Subcutaneous adipose tissue (tissue), 4 donors: ENCODE measurements around the gene ARAP2. TPM values are rescaled to one million over a fixed set of nuclear protein-coding genes. Genes with fewer than 3 reads are reported as not detected.

ENCODE experiments used
- total RNA-seq, 4 donors: library from RNA; depleted of rRNA; stranded (reverse); fragments of >200 nt; gene quantifications; one replicate each; pipeline ENCODE4 v1.1.0, GENCODE V29; 2016
- TF ChIP-seq, protein P1 (sequence below): fragments of 450-650 bp; IDR thresholded peaks from one replicate; pipeline ENCODE4 v1.5.1; 2016; ENCODE audit warnings: low read depth, mild to moderate bottlenecking, control low read depth, antibody characterized with exemption, moderate library complexity

ARAP2 gene
- total RNA-seq, 4 donors from 2014 or later, result 23.6 to 60.8 (median 34.4) TPM

DNA sequence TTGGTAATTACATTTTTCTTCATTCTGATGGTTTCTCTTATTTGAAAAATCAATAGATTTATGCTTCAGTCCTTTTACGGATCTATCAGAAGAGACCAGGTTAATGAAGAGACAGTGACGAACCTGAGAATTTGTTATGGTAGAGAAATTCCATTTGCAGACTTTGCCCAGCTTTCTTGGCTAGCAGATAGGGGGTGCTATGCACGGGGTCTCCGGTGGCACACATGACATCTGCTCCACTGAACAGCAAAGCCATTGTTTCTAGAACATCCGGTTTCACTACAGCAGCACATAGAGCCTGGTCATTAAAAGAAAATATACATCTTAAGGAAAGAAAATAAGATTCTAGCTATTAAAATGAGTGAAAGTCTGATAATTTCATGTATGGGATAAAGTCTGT is 85.1 kb downstream of the ARAP2 start:
- TF ChIP-seq, protein P1, sequence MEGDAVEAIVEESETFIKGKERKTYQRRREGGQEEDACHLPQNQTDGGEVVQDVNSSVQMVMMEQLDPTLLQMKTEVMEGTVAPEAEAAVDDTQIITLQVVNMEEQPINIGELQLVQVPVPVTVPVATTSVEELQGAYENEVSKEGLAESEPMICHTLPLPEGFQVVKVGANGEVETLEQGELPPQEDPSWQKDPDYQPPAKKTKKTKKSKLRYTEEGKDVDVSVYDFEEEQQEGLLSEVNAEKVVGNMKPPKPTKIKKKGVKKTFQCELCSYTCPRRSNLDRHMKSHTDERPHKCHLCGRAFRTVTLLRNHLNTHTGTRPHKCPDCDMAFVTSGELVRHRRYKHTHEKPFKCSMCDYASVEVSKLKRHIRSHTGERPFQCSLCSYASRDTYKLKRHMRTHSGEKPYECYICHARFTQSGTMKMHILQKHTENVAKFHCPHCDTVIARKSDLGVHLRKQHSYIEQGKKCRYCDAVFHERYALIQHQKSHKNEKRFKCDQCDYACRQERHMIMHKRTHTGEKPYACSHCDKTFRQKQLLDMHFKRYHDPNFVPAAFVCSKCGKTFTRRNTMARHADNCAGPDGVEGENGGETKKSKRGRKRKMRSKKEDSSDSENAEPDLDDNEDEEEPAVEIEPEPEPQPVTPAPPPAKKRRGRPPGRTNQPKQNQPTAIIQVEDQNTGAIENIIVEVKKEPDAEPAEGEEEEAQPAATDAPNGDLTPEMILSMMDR, result no peak

DNA sequence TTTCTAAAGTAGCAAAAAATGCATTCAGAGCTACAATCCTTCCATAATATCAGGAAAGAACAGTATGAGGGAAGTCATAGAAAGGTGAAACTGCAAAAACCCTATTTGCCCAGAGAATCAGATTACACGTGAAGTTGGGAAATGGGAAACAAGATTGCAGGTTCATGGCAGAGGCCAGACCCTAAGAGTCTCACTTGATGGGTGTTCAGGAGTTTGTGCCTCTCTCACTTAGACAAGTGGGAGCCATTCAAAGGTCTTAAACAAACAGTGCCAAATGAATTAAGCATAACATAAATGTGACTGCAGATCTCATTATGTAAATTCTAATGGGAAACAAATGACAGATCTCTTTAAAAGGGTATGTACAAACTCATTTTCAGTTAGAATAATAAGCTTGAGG is 91.6 kb downstream of the ARAP2 start:
- TF ChIP-seq, protein P1, result no peak

DNA sequence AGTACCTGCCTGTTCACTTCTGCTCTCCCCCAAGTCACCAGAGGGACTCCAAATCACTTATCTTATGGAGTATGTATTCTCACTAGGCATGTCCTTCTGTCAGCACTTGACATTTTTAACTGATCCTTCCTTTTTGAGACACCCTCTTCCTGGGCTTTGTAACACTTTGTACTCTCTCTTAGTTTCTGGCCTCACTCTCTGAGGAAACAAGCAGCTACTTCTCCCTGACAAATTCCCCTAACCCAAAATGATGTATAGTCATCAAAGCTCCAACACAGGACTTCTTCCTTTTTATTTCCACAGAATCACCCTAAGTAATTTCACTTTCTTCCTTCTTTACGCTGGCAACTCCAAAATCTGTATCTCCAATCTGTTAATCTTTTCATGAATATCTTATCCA is 101.8 kb downstream of the ARAP2 start:
- TF ChIP-seq, protein P1, result no peak

DNA sequence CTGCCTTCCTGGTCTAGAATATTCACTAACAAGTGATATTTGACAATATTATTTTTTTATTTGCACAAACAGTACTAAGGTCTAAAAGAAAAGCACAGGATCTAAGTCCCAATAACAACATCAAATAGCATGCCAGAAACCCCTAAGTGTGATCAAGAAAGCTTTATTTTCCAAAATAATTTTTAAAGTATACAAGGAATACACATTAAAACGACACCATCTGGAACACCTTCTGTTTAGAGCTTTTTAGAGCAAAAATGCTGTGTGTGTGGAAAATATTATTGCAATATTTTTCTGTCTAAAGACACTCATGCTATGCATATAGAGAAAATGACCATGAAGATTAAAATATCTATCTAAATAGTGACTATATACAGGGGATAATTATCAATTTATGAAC is 103.1 kb downstream of the ARAP2 start:
- TF ChIP-seq, protein P1, result no peak

DNA sequence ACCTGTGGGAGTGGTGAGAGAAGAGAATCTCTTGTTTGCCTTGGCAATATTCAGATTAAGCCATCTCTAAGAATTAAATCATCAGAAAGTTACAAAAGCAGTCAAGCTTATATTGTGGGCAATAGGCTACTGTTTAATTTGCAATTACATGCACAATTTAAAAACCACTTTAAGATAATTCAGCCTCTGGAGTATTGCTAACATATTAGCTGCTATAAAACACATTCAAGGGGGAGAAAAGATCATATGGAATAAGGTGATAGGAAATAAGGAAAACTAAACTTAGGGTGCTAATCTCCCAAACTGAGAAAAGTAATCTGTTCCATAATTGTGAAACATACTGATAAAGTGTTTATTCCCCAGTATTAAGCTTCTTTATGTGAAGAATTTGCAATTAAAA is 103.9 kb downstream of the ARAP2 start:
- TF ChIP-seq, protein P1, result no peak

DNA sequence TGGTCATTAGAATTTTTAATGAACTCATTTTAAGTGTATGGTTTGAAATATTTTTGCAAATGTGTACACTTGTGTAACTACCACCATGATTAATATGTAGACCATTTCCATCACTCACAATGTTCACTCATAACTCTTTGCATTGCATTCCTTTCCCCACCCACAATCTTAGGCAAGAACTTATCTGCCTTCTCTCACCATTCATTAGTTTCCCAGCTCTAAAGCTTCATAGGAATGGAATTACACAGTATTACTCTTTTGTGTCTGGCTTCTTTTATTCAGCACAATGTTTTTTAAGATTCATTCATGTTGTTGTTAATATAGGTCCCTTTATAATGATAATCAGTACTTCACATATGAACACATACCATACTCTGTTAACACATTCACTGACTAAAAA is 106.1 kb downstream of the ARAP2 start:
- TF ChIP-seq, protein P1, result no peak

DNA sequence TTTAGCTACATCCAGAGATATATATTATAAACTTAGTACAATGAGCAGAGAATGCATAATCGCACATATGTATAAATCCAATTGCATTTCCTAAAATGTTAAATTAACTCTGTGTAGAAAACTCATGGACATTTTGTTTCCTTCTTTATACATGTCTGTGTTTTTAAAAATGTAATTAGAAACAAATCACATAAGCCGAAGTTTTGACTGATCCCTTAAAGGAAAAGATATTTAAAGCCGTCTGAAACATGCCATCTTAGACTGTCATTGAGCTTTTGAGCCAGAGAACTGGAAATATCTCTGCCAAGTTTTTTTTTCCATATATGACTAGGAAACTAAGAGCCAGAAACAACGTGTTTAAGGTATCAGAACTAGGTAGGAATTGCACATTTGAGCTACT is 107.0 kb downstream of the ARAP2 start:
- TF ChIP-seq, protein P1, result no peak

DNA sequence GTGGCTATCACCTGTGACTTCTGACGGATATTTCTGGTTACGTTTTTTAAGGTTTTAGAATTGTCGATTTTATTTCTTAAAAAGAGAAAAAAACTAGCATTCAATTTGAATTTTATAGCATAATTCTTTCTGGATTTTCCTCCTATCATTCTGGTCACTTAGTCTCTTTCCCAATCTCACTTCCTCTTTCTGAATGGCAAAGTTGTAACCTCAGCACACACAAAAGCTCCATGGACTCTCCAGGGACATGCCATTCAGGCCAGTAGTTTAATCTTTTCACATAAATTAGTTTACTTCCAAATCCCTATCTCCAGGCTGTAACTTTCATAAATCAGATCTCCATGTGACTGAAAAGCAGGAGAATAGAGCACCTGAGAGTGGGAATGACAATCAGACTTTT is 110.7 kb downstream of the ARAP2 start:
- TF ChIP-seq, protein P1, result no peak
